ENCODE results near the gene NEK3.
A peak's percentile ranks its signal among the peaks of the same experiment; 100 is the strongest.
"Not testable (repeated sequence)": the region's sequence is repeated elsewhere in the genome, so short reads cannot be mapped to it uniquely, and the experiment has no call there.

NEK3 gene

DNA sequence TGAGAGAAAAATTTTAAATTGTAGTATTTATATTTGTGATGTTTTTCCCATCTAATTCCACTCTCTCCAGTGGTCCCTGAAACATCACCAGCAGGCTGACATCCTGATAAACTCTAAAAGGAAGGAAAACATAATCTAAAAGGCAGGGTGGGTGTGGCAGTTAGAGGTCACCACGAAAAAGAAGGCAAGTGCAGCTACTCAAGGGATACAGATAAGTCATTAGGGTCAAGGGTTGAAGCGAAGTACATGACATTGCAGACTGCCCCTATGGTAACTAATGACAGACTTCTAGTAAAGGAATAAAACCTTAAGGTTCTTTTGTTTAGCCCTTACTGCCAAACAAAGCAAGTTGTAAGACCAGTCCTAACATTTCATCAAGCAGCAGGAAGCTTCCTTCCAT is 6.0 kb upstream of the NEK3 start:
- Histone ChIP-seq H3K27ac (ENCODE audit: low read depth, low read length) (no peak overlapping the region), H3K4me3 (ENCODE audit: low read depth, low read length) (no peak overlapping the region), H3K36me3 (ENCODE audit: control insufficient read depth, insufficient read depth, low read length) (peaks cover 31% of the 10 kb centered on the region), H3K4me1 (ENCODE audit: control insufficient read depth, insufficient read depth, low read length) (no peaks in the 10 kb centered on the region), H3K9ac (ENCODE audit: low read depth, low read length) (no peak overlapping the region), H3K27me3 (ENCODE audit: control insufficient read depth, insufficient read depth, low read length) (peaks cover 4% of the 10 kb centered on the region; the same call in 1 of the 2 replicates), H3K9me3 (ENCODE audit: control insufficient read depth, insufficient read depth, low read length) (no peaks in the 10 kb centered on the region)

DNA sequence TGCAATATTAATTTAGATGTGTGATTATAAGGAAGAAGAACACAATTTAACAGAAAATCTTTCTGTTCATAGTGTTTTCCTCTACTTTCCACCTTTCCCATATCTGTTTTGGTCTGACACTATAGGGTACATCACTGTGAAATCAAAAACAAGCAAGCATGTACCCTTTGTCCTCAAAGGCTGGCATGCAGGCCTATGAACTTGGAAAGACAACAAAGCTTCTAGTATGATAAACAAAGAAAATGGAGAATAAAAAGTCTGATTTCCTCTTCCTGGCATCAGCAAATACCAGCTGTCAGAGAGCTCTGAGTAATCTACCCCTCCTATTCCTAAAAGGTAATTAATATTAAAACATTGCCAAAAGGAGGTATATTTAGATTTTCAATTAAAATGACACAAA is 5.6 kb upstream of the NEK3 start:
- Histone ChIP-seq H3K4me3 (ENCODE audit: low read depth, low read length) (no peak overlapping the region), H3K4me1 (ENCODE audit: control insufficient read depth, insufficient read depth, low read length) (no peaks in the 10 kb centered on the region), H3K27ac (ENCODE audit: low read depth, low read length) (no peak overlapping the region), H3K9ac (ENCODE audit: low read depth, low read length) (no peak overlapping the region), H3K27me3 (ENCODE audit: control insufficient read depth, insufficient read depth, low read length) (peaks cover 7% of the 10 kb centered on the region), H3K36me3 (ENCODE audit: control insufficient read depth, insufficient read depth, low read length) (peaks cover 29% of the 10 kb centered on the region), H3K9me3 (ENCODE audit: control insufficient read depth, insufficient read depth, low read length) (no peaks in the 10 kb centered on the region; the same call in 1 of the 2 replicates)

DNA sequence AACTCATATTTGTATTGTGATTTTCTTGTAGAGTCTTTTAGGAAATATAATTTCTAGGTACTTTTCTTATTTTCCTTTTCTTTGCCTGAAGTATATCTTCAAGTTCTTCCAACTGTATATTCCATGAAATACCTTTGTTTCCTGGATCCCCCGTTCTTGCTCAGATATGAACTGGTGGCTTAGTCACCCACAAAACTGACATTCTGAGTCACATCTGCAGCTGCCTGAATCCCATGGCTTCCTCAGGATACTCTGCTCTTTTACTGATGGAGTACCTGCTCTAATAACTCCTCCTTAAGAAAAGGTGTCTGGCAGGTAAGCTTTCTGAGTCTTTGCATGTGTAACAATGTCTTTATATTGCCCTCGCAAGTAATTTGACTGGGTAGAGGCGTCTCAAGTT is 4.5 kb upstream of the NEK3 start:
- not testable (repeated sequence) for H3K4me3 ChIP-seq (ENCODE audit: low read depth, low read length); H3K4me1 ChIP-seq (ENCODE audit: control insufficient read depth, insufficient read depth, low read length); H3K27ac ChIP-seq (ENCODE audit: low read depth, low read length)

DNA sequence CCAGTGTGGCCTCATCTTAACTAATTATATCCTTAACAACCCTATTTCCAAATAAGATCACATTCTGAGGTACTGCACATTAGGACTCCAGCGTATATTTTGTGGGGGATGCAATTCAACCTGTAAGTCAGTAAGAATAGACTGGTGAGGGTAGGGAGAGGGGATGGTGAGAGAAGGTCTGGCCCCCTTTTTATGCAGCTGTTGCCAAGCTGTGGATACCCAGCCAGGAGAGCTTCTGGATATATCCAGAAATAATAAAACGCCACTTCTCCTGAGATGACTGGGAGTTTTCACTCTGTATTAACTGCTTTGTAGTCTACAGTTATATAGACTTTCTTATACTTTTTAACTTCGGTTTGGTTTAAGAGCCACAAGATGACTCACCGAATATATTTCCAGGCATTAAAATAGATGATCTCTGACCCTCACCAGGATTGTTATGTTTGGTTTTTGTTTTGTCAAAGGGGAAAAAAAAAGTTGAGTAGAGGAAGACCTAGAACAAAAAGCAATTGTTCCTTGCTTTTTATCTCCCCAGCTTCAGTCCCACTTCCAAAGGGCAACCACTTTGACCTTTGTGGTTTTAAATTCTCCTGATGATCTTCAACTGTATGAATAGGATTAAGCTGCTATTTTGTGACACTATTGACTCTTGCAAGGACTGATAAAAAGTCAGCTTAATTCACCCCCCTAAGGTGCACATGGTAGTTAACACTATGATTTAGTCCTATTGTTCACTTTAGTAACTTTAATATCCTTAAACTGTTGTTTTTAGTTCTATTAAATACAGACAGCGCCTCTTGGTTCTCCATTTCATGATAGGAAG is 3.1 kb upstream of the NEK3 start:
- peaks cover 19% of the 10 kb centered on the region for H3K27me3 ChIP-seq (ENCODE audit: control insufficient read depth, insufficient read depth, low read length)

More for the DNA sequence above, 4.5 kb upstream of the NEK3 start:
- not testable (repeated sequence) for H3K9ac ChIP-seq (ENCODE audit: low read depth, low read length); H3K9me3 ChIP-seq (ENCODE audit: control insufficient read depth, insufficient read depth, low read length)
- peaks cover 19% of the 10 kb centered on the region for H3K36me3 ChIP-seq (ENCODE audit: control insufficient read depth, insufficient read depth, low read length)
- H3K27me3 ChIP-seq (ENCODE audit: control insufficient read depth, insufficient read depth, low read length): peaks cover 12% of the 10 kb centered on the region

DNA sequence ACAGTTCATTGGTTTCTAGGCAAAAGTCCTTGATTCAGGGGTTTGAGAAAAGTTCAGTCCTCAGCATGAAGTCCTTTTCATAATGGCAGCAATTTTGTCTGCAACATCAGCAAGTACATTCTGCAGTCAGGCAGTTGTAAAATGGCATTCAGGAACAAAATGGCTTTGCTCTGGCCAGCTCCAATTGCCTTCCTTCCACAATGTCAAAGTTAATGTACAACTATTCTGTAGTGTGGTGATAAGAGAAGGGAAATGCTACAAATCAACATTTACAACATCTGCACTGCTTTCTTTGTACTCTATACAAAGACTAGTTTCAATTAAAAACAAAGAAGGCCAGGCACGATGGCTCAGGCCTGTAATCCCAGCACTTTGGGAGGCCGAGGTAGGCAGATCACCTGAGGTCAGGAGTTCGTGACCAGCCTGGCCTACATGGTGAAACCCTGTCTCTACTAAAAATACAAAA is 1.8 kb upstream of the NEK3 start:
- no peak overlapping the region for H3K9ac ChIP-seq (ENCODE audit: low read depth, low read length)
- H3K9me3 ChIP-seq (ENCODE audit: control insufficient read depth, insufficient read depth, low read length): no peaks in the 10 kb centered on the region; the same call in 1 of the 2 replicates
- H3K36me3 ChIP-seq (ENCODE audit: control insufficient read depth, insufficient read depth, low read length): no peaks in the 10 kb centered on the region; the same call in 1 of the 2 replicates
- H3K4me1 ChIP-seq (ENCODE audit: control insufficient read depth, insufficient read depth, low read length): peaks cover 3% of the 10 kb centered on the region; the same call in 1 of the 2 replicates
- H3K27me3 ChIP-seq (ENCODE audit: control insufficient read depth, insufficient read depth, low read length): peaks cover 19% of the 10 kb centered on the region
- H3K4me3 ChIP-seq (ENCODE audit: low read depth, low read length): no peak overlapping the region
- no peak overlapping the region for H3K27ac ChIP-seq (ENCODE audit: low read depth, low read length)

More for the DNA sequence above, 3.1 kb upstream of the NEK3 start:
- H3K4me3 ChIP-seq (ENCODE audit: low read depth, low read length): no peak overlapping the region
- H3K4me1 ChIP-seq (ENCODE audit: control insufficient read depth, insufficient read depth, low read length): no peaks in the 10 kb centered on the region
- peak overlapping the region; percentile 38 for H3K27ac ChIP-seq (ENCODE audit: low read depth, low read length)
- H3K9me3 ChIP-seq (ENCODE audit: control insufficient read depth, insufficient read depth, low read length): no peaks in the 10 kb centered on the region; the same call in 1 of the 2 replicates
- H3K9ac ChIP-seq (ENCODE audit: low read depth, low read length): no peak overlapping the region
- H3K36me3 ChIP-seq (ENCODE audit: control insufficient read depth, insufficient read depth, low read length): peaks cover 7% of the 10 kb centered on the region

DNA sequence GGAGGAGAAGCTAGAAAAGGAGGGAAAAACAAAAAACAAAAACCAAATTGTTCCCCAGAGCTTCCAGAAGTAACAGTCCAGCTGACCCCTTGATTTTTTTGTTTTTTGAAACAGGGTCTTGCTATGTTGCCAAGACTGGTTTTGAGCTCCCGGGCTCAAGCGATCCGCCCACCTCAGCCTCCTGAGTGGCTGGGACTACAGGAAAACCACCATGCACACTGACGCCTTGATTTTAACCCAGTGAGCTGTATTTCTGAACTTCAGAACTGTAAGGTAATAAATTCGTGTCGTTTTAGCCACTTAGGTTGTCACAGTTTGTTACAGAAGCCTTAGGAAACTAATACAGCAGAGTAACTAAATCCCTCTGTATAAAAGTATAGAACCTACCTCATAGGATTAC is 1.1 kb upstream of the NEK3 start:
- no peak overlapping the region for H3K4me3 ChIP-seq (ENCODE audit: low read depth, low read length)

DNA sequence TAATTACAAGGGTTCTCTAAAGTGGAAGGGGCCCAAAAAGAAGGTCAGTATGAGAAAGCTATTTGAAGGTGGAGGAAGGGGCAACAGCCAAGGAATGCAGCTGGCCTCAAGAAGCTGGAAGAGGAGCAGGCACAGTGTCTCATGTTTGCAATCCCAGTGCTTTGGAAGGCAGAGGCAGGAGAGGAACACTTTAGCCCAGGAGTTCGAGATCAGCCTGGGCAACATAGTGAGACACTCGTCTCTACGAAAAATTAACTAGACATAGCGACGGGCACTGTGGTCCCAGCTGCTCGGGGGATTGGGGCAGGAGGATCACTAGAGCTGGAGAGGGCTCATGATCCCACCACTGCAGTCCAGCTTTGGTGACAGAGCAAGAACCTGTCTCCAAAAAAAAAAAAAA is 656 bp upstream of the NEK3 start:
- H3K27ac ChIP-seq (ENCODE audit: low read depth, low read length): no peak overlapping the region
- no peaks in the 10 kb centered on the region for H3K36me3 ChIP-seq (ENCODE audit: control insufficient read depth, insufficient read depth, low read length)
- no peak overlapping the region for H3K9ac ChIP-seq (ENCODE audit: low read depth, low read length)
- no peak overlapping the region for H3K4me3 ChIP-seq (ENCODE audit: low read depth, low read length)
- no peaks in the 10 kb centered on the region; the same call in 1 of the 2 replicates for H3K9me3 ChIP-seq (ENCODE audit: control insufficient read depth, insufficient read depth, low read length)
- H3K27me3 ChIP-seq (ENCODE audit: control insufficient read depth, insufficient read depth, low read length): peaks cover 19% of the 10 kb centered on the region
- peaks cover 3% of the 10 kb centered on the region; the same call in 1 of the 2 replicates for H3K4me1 ChIP-seq (ENCODE audit: control insufficient read depth, insufficient read depth, low read length)

More for the DNA sequence above, 1.1 kb upstream of the NEK3 start:
- Histone ChIP-seq H3K4me1 (ENCODE audit: control insufficient read depth, insufficient read depth, low read length) (peaks cover 3% of the 10 kb centered on the region; the same call in 1 of the 2 replicates), H3K9ac (ENCODE audit: low read depth, low read length) (no peak overlapping the region), H3K36me3 (ENCODE audit: control insufficient read depth, insufficient read depth, low read length) (no peaks in the 10 kb centered on the region; the same call in 1 of the 2 replicates), H3K27me3 (ENCODE audit: control insufficient read depth, insufficient read depth, low read length) (peaks cover 19% of the 10 kb centered on the region), H3K27ac (ENCODE audit: low read depth, low read length) (no peak overlapping the region), H3K9me3 (ENCODE audit: control insufficient read depth, insufficient read depth, low read length) (no peaks in the 10 kb centered on the region; the same call in 1 of the 2 replicates)

DNA sequence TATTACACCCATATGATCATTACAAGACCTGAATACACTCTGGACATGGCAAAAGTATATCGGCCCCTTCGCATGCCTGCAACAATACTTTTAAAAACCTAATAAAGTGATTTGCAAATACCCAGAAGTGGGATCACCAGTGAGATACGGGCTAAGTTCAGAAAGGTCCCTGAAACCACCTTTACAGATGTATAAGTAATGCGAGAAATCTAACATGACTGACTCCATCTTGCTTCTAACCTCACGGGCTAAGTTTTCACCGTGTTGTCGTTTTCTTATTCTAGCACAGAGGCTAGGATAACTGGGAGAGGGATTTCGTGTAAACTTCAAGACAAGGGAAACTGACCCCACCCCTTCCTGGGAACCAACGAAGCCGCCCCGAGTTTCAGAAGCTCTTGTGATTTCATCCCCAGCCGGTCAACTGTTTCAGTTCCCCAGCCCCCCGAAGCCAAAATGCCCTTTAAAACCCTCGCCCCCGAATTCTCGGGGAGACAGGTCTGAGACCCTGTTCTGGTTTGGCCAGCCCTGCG is 703 bp downstream of the NEK3 start:
- H3K9me3 ChIP-seq (ENCODE audit: control insufficient read depth, insufficient read depth, low read length): no peaks in the 10 kb centered on the region; the same call in 1 of the 2 replicates
- peak overlapping the region; percentile 64; the same call in 1 of the 2 replicates for H3K9ac ChIP-seq (ENCODE audit: low read depth, low read length)
- H3K27ac ChIP-seq (ENCODE audit: low read depth, low read length): no peak overlapping the region

DNA sequence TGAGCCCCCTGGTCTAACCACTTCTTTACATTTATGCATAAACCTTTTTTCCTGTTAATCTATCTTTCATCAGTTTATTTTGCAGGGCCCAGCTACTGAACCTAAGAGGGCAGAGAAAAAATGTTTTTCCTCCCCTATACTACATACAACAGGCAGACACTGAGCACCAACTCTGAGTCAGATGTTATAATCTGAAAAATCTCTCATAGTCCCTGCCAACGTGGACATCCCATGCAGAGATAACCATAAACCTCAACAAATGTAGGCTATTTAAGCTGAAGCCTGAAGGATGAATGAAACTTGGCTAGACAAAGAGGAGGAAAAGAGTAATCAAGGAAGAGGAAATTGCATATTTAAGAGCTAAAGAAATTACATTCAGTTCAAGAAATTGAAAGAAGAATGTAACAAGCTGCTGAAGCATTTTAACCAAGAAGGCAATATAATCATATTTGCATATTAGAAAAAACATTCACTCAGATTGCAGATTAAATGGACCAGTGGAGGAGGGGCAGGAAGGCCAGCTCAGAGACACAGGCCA is 2.6 kb downstream of the NEK3 start:
- Histone ChIP-seq H3K36me3 (ENCODE audit: control insufficient read depth, insufficient read depth, low read length) (0 out of 2 replicates have a peak, but pooled peaks cover 2% of the 10 kb centered on the region), H3K9ac (ENCODE audit: low read depth, low read length) (no peak overlapping the region), H3K4me1 (ENCODE audit: control insufficient read depth, insufficient read depth, low read length) (peaks cover 3% of the 10 kb centered on the region; the same call in 1 of the 2 replicates), H3K27ac (ENCODE audit: low read depth, low read length) (no peak overlapping the region), H3K27me3 (ENCODE audit: control insufficient read depth, insufficient read depth, low read length) (peaks cover 19% of the 10 kb centered on the region), H3K9me3 (ENCODE audit: control insufficient read depth, insufficient read depth, low read length) (no peaks in the 10 kb centered on the region; the same call in 1 of the 2 replicates), H3K4me3 (ENCODE audit: low read depth, low read length) (no peak overlapping the region)

More for the DNA sequence above, 703 bp downstream of the NEK3 start:
- H3K4me3 ChIP-seq (ENCODE audit: low read depth, low read length): peak overlapping the region; percentile 91
- H3K4me1 ChIP-seq (ENCODE audit: control insufficient read depth, insufficient read depth, low read length): peaks cover 3% of the 10 kb centered on the region; the same call in 1 of the 2 replicates
- peaks cover 19% of the 10 kb centered on the region for H3K27me3 ChIP-seq (ENCODE audit: control insufficient read depth, insufficient read depth, low read length)
- H3K36me3 ChIP-seq (ENCODE audit: control insufficient read depth, insufficient read depth, low read length): no peaks in the 10 kb centered on the region

DNA sequence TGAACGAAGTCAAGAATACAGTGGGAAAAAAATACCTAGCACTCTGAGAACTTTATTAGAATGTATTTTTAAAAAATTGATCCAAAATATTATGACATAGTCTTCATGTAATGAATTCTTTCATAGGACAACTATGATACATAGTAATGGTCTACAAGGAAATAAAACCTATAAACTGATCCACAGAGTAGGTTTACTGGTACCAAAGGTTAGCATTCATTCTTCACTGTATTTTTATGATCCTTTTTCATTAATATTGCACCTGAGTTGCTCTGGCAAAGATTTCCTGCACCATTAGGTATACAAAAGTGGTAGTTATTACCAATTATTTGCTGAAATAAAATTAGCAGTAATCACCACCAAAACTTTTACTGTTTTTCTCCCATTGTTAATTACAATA is 4.2 kb downstream of the NEK3 start:
- Histone ChIP-seq H3K27me3 (ENCODE audit: control insufficient read depth, insufficient read depth, low read length) (peaks cover 14% of the 10 kb centered on the region), H3K4me1 (ENCODE audit: control insufficient read depth, insufficient read depth, low read length) (peaks cover 3% of the 10 kb centered on the region; the same call in 1 of the 2 replicates), H3K9me3 (ENCODE audit: control insufficient read depth, insufficient read depth, low read length) (no peaks in the 10 kb centered on the region; the same call in 1 of the 2 replicates), H3K9ac (ENCODE audit: low read depth, low read length) (no peak overlapping the region), H3K4me3 (ENCODE audit: low read depth, low read length) (no peak overlapping the region), H3K27ac (ENCODE audit: low read depth, low read length) (no peak overlapping the region), H3K36me3 (ENCODE audit: control insufficient read depth, insufficient read depth, low read length) (peaks cover 14% of the 10 kb centered on the region; the same call in 1 of the 2 replicates)
